SK-N-SH (cell line): ENCODE results near the gene NRDC.

ENCODE experiments used
- EZH2phosphoT487 ChIP-seq: fragments of 200-600 bp; sonication (generic); IDR thresholded peaks from 2 replicates; pipeline ENCODE4 v1.6.1; 2017; ENCODE audit warnings: low read depth, mixed run types, mild to moderate bottlenecking, antibody characterized with exemption, moderate library complexity, borderline replicate concordance
- FOXJ3 ChIP-seq: sonication (generic); formaldehyde crosslinking; IDR thresholded peaks from 2 replicates; pipeline ENCODE4 v1.5.1; 2020; ENCODE audit warnings: mild to moderate bottlenecking, missing genetic modification reagents
- FOXM1 ChIP-seq: IDR thresholded peaks from 2 replicates; pipeline ENCODE4 v1.4.0; 2012; ENCODE audit warnings: low read depth, mild to moderate bottlenecking
- MEF2A ChIP-seq: IDR thresholded peaks from 2 replicates; pipeline ENCODE4 v1.4.0; 2012; ENCODE audit warnings: low read depth, borderline replicate concordance
- MXI1 ChIP-seq: IDR thresholded peaks from 2 replicates; pipeline ENCODE4 v1.6.1; 2012; ENCODE audit warnings: mild to moderate bottlenecking, low read depth, low read length, improper control_type of control experiment
- NFIC ChIP-seq: IDR thresholded peaks from 2 replicates; pipeline ENCODE4 v1.4.0; 2012; ENCODE audit warnings: borderline replicate concordance
- RCOR1 ChIP-seq: fragments of 150-350 bp; IDR thresholded peaks from 2 replicates; pipeline ENCODE4 v1.6.1; 2017; ENCODE audit warnings: antibody characterized with exemption, low read length
- YY1 ChIP-seq: IDR thresholded peaks from 2 replicates; pipeline ENCODE4 v1.4.0; 2012; ENCODE audit warnings: low read depth, mild to moderate bottlenecking
- TF ChIP-seq, protein P1 (sequence below): fragments of 200-600 bp; sonication (generic); IDR thresholded peaks from 2 replicates; pipeline ENCODE4 v1.6.1; 2017; ENCODE audit warnings: antibody characterized with exemption, mild to moderate bottlenecking, moderate library complexity
- TF ChIP-seq, protein P2 (sequence below): IDR thresholded peaks from 2 replicates; pipeline ENCODE4 v1.6.1; 2012; ENCODE audit warnings: mild to moderate bottlenecking, low read depth, low read length, moderate library complexity

DNA sequence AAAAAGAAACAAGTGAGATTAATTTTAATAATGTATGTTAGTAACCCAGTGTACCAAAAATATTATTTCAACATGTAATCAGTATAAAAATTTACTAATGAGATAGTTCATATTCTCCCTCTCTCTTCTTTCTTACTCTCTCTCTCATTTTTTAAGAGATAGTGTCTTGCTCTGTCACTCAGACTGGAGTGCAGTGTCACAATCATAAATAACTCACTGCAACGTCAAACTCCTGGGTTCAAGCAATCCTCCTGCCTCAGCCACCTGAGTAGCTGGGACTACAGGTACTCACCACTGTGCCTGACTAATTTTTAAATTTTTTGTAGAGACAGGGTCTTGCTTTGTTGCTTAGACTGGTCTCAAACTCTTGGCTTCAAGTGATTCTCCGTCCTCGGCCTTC, 123.9 kb downstream of the NRDC start:
- TF ChIP-seq, protein P1, sequence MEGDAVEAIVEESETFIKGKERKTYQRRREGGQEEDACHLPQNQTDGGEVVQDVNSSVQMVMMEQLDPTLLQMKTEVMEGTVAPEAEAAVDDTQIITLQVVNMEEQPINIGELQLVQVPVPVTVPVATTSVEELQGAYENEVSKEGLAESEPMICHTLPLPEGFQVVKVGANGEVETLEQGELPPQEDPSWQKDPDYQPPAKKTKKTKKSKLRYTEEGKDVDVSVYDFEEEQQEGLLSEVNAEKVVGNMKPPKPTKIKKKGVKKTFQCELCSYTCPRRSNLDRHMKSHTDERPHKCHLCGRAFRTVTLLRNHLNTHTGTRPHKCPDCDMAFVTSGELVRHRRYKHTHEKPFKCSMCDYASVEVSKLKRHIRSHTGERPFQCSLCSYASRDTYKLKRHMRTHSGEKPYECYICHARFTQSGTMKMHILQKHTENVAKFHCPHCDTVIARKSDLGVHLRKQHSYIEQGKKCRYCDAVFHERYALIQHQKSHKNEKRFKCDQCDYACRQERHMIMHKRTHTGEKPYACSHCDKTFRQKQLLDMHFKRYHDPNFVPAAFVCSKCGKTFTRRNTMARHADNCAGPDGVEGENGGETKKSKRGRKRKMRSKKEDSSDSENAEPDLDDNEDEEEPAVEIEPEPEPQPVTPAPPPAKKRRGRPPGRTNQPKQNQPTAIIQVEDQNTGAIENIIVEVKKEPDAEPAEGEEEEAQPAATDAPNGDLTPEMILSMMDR: no peak
- TF ChIP-seq YY1 (no peak), EZH2phosphoT487 (no peak), RCOR1 (no peak), NFIC (no peak), MXI1 (no peak), MEF2A (no peak), FOXJ3 (no peak), FOXM1 (no peak)
- TF ChIP-seq, protein P2, sequence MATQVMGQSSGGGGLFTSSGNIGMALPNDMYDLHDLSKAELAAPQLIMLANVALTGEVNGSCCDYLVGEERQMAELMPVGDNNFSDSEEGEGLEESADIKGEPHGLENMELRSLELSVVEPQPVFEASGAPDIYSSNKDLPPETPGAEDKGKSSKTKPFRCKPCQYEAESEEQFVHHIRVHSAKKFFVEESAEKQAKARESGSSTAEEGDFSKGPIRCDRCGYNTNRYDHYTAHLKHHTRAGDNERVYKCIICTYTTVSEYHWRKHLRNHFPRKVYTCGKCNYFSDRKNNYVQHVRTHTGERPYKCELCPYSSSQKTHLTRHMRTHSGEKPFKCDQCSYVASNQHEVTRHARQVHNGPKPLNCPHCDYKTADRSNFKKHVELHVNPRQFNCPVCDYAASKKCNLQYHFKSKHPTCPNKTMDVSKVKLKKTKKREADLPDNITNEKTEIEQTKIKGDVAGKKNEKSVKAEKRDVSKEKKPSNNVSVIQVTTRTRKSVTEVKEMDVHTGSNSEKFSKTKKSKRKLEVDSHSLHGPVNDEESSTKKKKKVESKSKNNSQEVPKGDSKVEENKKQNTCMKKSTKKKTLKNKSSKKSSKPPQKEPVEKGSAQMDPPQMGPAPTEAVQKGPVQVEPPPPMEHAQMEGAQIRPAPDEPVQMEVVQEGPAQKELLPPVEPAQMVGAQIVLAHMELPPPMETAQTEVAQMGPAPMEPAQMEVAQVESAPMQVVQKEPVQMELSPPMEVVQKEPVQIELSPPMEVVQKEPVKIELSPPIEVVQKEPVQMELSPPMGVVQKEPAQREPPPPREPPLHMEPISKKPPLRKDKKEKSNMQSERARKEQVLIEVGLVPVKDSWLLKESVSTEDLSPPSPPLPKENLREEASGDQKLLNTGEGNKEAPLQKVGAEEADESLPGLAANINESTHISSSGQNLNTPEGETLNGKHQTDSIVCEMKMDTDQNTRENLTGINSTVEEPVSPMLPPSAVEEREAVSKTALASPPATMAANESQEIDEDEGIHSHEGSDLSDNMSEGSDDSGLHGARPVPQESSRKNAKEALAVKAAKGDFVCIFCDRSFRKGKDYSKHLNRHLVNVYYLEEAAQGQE: no peak
